GM21447 (cell line): ENCODE measurements around the gene CMTM8.
"Not testable (repeated sequence)": the region's sequence is repeated elsewhere in the genome, so short reads cannot be mapped to it uniquely, and the experiment has no call there.

Experiments used
- ATAC-seq: cut with Tn5 transposase; IDR thresholded peaks from one replicate; pipeline ENCODE4 v1.9.1; 2021; ENCODE audit not compliant: unreplicated experiment

Gene CMTM8

GRCh38 chr3:32238453-32239306 is at the start of gene CMTM8:
Gene CMTM8 (plus strand): TSS chr3:32238680. CDS start chr3:32238973, 293 bp downstream.
- ATAC-seq: no peak

GRCh38 chr3:32189693-32190092 is 48.8 kb upstream of the CMTM8 start:
- no peak for ATAC-seq

- not testable (repeated sequence) for ATAC-seq
Measured at GRCh38 chr3:32190556-32190955, 47.9 kb upstream of the CMTM8 start.

- no peak for ATAC-seq
Measured at GRCh38 chr3:32193101-32193500, 45.4 kb upstream of the CMTM8 start.

GRCh38 chr3:32194653-32195052 is 43.8 kb upstream of the CMTM8 start:
- ATAC-seq: no peak

GRCh38 chr3:32195995-32196540 is 42.4 kb upstream of the CMTM8 start:
- ATAC-seq: no peak

- no peak for ATAC-seq
Measured at GRCh38 chr3:32197991-32198390, 40.5 kb upstream of the CMTM8 start.

GRCh38 chr3:32198714-32199113 is 39.8 kb upstream of the CMTM8 start:
- no peak for ATAC-seq

- no peak for ATAC-seq
Measured at GRCh38 chr3:32200490-32200889, 38.0 kb upstream of the CMTM8 start.

GRCh38 chr3:32200992-32201758 is 37.3 kb upstream of the CMTM8 start:
- ATAC-seq: no peak

GRCh38 chr3:32202496-32202895 is 36.0 kb upstream of the CMTM8 start:
- no peak for ATAC-seq

GRCh38 chr3:32203854-32204253 is 34.6 kb upstream of the CMTM8 start:
- no peak for ATAC-seq

- no peak for ATAC-seq
Measured at GRCh38 chr3:32208447-32208846, 30.0 kb upstream of the CMTM8 start.

GRCh38 chr3:32215185-32215584 is 23.3 kb upstream of the CMTM8 start:
- no peak for ATAC-seq

- ATAC-seq: no peak
Measured at GRCh38 chr3:32216172-32216783, 22.2 kb upstream of the CMTM8 start.

GRCh38 chr3:32217339-32217738 is 21.1 kb upstream of the CMTM8 start:
- ATAC-seq: no peak

- ATAC-seq: no peak
Measured at GRCh38 chr3:32219537-32219936, 18.9 kb upstream of the CMTM8 start.

- no peak for ATAC-seq
Measured at GRCh38 chr3:32220006-32220405, 18.5 kb upstream of the CMTM8 start.

GRCh38 chr3:32222950-32223349 is 15.5 kb upstream of the CMTM8 start:
- ATAC-seq: no peak

- ATAC-seq: no peak
Measured at GRCh38 chr3:32224016-32224516, 14.4 kb upstream of the CMTM8 start.

GRCh38 chr3:32226875-32227500 is 11.5 kb upstream of the CMTM8 start:
- ATAC-seq: no peak
